Neural cell (in vitro differentiated cells): Measurements from ENCODE around the gene ENDOD1. TPM values are rescaled to one million over a fixed set of nuclear protein-coding genes. Genes with fewer than 3 reads are reported as not detected.

Experiments
- H2AFZ ChIP-seq: fragments of 200-600, 300-800 bp; sonication (generic), shearing (Covaris generic); 2 replicates; pipeline ENCODE4 v1.6.0; 2014; ENCODE audit warnings: low read depth, mild to moderate bottlenecking, antibody characterized with exemption, low read length, moderate library complexity
- H3F3A ChIP-seq: fragments of 200-600 bp; shearing (Covaris generic); 2 replicates; pipeline ENCODE4 v1.6.1; 2016; ENCODE audit warnings: mild to moderate bottlenecking, moderate library complexity, mixed read lengths, antibody characterized with exemption, low read length; ENCODE audit not compliant: insufficient read depth, poor library complexity, severe bottlenecking
- H3K27ac ChIP-seq: fragments of 200-600, 300-800 bp; sonication (generic), shearing (Covaris generic); 2 replicates; pipeline ENCODE4 v1.5.1; 2014; ENCODE audit warnings: mild to moderate bottlenecking, low read length, moderate library complexity
- H3K27me3 ChIP-seq: fragments of 300-800, 200-600 bp; sonication (generic), shearing (Covaris generic); 2 replicates; pipeline ENCODE4 v1.6.0; 2014; ENCODE audit warnings: mild to moderate bottlenecking, low read depth, low read length, moderate library complexity; ENCODE audit not compliant: insufficient read depth
- H3K36me3 ChIP-seq: fragments of 300-800, 200-600 bp; sonication (generic), shearing (Covaris generic); 2 replicates; pipeline ENCODE4 v1.5.1; 2014; ENCODE audit warnings: mild to moderate bottlenecking, antibody characterized with exemption, low read length, moderate library complexity; ENCODE audit not compliant: insufficient read depth
- H3K4me2 ChIP-seq: fragments of 300-800, 200-600 bp; sonication (generic), shearing (Covaris generic); 2 replicates; pipeline ENCODE4 v1.6.0; 2014; ENCODE audit warnings: mild to moderate bottlenecking, low read length
- H3K4me3 ChIP-seq: fragments of 300-800, 200-600 bp; sonication (generic), shearing (Covaris generic); 2 replicates; pipeline ENCODE4 v1.5.1; 2014; ENCODE audit warnings: mild to moderate bottlenecking, low read length, moderate library complexity
- H3K79me2 ChIP-seq: fragments of 200-600 bp; shearing (Covaris generic); replicated peaks from 2 replicates; pipeline ENCODE4 v1.6.0; 2014; ENCODE audit warnings: mild to moderate bottlenecking, low read length, moderate library complexity; ENCODE audit not compliant: insufficient read depth
- H3K9ac ChIP-seq: fragments of 300-800, 200-600 bp; sonication (generic), shearing (Covaris generic); 2 replicates; pipeline ENCODE4 v1.6.1; 2016; ENCODE audit warnings: mild to moderate bottlenecking, low read length, mixed read lengths
- H3K9me2 ChIP-seq: fragments of 200-600 bp; shearing (Covaris generic); 2 replicates; pipeline ENCODE4 v1.6.1; 2016; ENCODE audit warnings: mild to moderate bottlenecking, low read length, mixed read lengths; ENCODE audit not compliant: insufficient read depth
- H3K9me3 ChIP-seq: fragments of 200-600, 300-800 bp; sonication (generic), shearing (Covaris generic); 2 replicates; pipeline ENCODE4 v1.6.1; 2016; ENCODE audit warnings: mild to moderate bottlenecking, mixed run types, low read length, moderate library complexity, mixed read lengths
- H4K20me1 ChIP-seq: fragments of 200-600 bp; shearing (Covaris generic); 2 replicates; pipeline ENCODE4 v1.6.1; 2016; ENCODE audit warnings: mild to moderate bottlenecking, mixed run types; ENCODE audit not compliant: insufficient read depth
- CTCF ChIP-seq: fragments of 450-650 bp; IDR thresholded peaks from 2 replicates; pipeline ENCODE4 v1.5.1; 2014; ENCODE audit warnings: antibody characterized with exemption, mild to moderate bottlenecking, moderate library complexity; ENCODE audit not compliant: poor library complexity, severe bottlenecking
- EP300 ChIP-seq: fragments of 450-650 bp; conservative IDR thresholded peaks from 2 replicates; pipeline ENCODE4 v1.6.1; 2014; ENCODE audit warnings: antibody characterized with exemption, mild to moderate bottlenecking, moderate library complexity; ENCODE audit not compliant: poor library complexity, severe bottlenecking
- EZH2 ChIP-seq: fragments of 200-600, 300-800 bp; shearing (Covaris generic), sonication (generic); IDR thresholded peaks from 2 replicates; pipeline ENCODE4 v1.6.1; 2014; ENCODE audit warnings: antibody characterized with exemption, low read length, borderline replicate concordance, mild to moderate bottlenecking; ENCODE audit not compliant: insufficient read depth, poor library complexity, severe bottlenecking
- MXI1 ChIP-seq: fragments of 450-650 bp; conservative IDR thresholded peaks from 2 replicates; pipeline ENCODE4 v1.6.1; 2014; ENCODE audit warnings: antibody characterized with exemption, mild to moderate bottlenecking; ENCODE audit not compliant: poor library complexity, severe bottlenecking
- POLR2AphosphoS5 ChIP-seq: IDR thresholded peaks from 2 replicates; pipeline ENCODE4 v1.6.1; 2012
- RAD21 ChIP-seq: fragments of 450-650 bp; conservative IDR thresholded peaks from 2 replicates; pipeline ENCODE4 v1.6.1; 2014; ENCODE audit warnings: antibody characterized with exemption, mild to moderate bottlenecking, moderate library complexity
- SMC3 ChIP-seq: fragments of 450-650 bp; conservative IDR thresholded peaks from 2 replicates; pipeline ENCODE4 v1.6.1; 2014; ENCODE audit warnings: antibody characterized with exemption, mild to moderate bottlenecking, moderate library complexity; ENCODE audit not compliant: poor library complexity
- TAF1 ChIP-seq: IDR thresholded peaks from 2 replicates; pipeline ENCODE4 v1.6.1; 2012; ENCODE audit warnings: low read depth
- polyA plus RNA-seq: library from polyadenylated mRNA; depleted of rRNA; stranded (reverse); fragments of >200 nt; gene quantifications from 2 replicates; pipeline ENCODE4 v1.2.3, GENCODE V29; 2014
- TF ChIP-seq, protein P1 (sequence below): IDR thresholded peaks from 2 replicates; pipeline ENCODE4 v1.6.1; 2012; ENCODE audit warnings: borderline replicate concordance

Gene ENDOD1
- polyA plus RNA-seq, 1 donor from 2014 or later: 4.9 TPM

DNA sequence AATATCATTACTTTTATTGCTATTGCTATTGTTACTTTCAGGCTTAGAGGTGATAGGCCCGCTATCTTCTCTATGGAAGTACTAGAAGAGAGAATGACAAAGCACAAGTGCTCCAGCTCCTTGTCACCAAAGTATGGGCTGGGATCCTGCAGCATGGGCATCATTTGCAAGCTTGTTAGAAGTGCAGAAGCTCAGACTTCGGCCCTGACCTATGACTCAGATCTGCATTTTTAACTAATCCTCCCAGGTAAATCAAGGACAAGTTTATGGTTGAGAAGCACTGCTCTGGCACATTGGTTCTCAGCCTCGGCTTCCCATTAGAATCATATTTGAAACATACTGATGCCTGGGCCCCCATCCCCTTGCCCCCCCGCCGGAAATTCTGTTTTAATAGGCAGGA is 8.6 kb upstream of the ENDOD1 start:
- Histone ChIP-seq H3K9me2 (no peaks in the 10 kb centered on the region), H3K4me3 (no peak overlapping the region), H3K9me3 (no peaks in the 10 kb centered on the region), H3K4me2 (no peak overlapping the region), H2AFZ (no peak overlapping the region), H3K9ac (no peak overlapping the region), H4K20me1 (no peaks in the 10 kb centered on the region), H3K79me2 (no peaks in the 10 kb centered on the region), H3K27ac (no peak overlapping the region), H3F3A (no peaks in the 10 kb centered on the region), H3K36me3 (no peaks in the 10 kb centered on the region), H3K27me3 (no peaks in the 10 kb centered on the region)
- TF ChIP-seq MXI1 (no peak), EP300 (no peak), RAD21 (no peak), EZH2 (no peak), SMC3 (no peak), TAF1 (no peak), CTCF (no peak), POLR2AphosphoS5 (no peak)
- TF ChIP-seq, protein P1, sequence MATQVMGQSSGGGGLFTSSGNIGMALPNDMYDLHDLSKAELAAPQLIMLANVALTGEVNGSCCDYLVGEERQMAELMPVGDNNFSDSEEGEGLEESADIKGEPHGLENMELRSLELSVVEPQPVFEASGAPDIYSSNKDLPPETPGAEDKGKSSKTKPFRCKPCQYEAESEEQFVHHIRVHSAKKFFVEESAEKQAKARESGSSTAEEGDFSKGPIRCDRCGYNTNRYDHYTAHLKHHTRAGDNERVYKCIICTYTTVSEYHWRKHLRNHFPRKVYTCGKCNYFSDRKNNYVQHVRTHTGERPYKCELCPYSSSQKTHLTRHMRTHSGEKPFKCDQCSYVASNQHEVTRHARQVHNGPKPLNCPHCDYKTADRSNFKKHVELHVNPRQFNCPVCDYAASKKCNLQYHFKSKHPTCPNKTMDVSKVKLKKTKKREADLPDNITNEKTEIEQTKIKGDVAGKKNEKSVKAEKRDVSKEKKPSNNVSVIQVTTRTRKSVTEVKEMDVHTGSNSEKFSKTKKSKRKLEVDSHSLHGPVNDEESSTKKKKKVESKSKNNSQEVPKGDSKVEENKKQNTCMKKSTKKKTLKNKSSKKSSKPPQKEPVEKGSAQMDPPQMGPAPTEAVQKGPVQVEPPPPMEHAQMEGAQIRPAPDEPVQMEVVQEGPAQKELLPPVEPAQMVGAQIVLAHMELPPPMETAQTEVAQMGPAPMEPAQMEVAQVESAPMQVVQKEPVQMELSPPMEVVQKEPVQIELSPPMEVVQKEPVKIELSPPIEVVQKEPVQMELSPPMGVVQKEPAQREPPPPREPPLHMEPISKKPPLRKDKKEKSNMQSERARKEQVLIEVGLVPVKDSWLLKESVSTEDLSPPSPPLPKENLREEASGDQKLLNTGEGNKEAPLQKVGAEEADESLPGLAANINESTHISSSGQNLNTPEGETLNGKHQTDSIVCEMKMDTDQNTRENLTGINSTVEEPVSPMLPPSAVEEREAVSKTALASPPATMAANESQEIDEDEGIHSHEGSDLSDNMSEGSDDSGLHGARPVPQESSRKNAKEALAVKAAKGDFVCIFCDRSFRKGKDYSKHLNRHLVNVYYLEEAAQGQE: no peak

DNA sequence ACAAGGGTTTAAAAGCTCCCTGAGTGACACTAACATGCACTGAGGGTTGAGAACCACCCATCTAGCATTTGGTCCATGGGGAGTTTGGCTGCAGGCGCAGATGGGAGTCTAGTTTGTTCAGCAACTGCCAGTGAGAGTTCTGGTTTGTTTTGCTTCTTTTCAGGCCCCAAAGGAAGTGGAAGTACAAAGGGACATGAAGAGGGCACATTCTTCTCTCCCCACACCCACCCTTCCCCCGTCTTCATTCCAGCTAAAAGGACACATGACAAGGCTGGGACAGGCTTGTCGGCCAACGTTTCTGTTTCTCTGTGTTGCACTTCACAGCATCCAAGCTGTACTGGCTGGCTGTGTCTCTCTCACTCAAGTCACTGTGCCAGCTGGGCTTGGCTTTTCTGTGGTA is 8.2 kb upstream of the ENDOD1 start:
- TF ChIP-seq EP300: no peak
- no peak for TF ChIP-seq POLR2AphosphoS5
- no peak for TF ChIP-seq EZH2
- no peak for TF ChIP-seq MXI1
- no peak for TF ChIP-seq SMC3
- TF ChIP-seq, protein P1: no peak
- TF ChIP-seq TAF1: no peak
- no peak for TF ChIP-seq RAD21
- TF ChIP-seq CTCF: no peak
- Histone ChIP-seq H2AFZ (no peak overlapping the region), H3K27ac (no peak overlapping the region), H3K4me3 (no peak overlapping the region), H4K20me1 (no peaks in the 10 kb centered on the region), H3K9me3 (no peaks in the 10 kb centered on the region), H3K27me3 (no peaks in the 10 kb centered on the region), H3K79me2 (no peaks in the 10 kb centered on the region), H3K9me2 (no peaks in the 10 kb centered on the region), H3F3A (no peaks in the 10 kb centered on the region), H3K9ac (no peak overlapping the region), H3K4me2 (no peak overlapping the region), H3K36me3 (no peaks in the 10 kb centered on the region)
